Hematopoietic multipotent progenitor cell treated with erythropoietin and hydrocortisone succinate and interleukin-3 and kit ligand, for 4 days (in vitro differentiated cells): ENCODE measurements around the gene SINHCAF.

Experiments used
- DNase-seq: peaks from one replicate; pipeline ENCODE4 v3.0.0-alpha.2; 2015

SINHCAF gene

DNA sequence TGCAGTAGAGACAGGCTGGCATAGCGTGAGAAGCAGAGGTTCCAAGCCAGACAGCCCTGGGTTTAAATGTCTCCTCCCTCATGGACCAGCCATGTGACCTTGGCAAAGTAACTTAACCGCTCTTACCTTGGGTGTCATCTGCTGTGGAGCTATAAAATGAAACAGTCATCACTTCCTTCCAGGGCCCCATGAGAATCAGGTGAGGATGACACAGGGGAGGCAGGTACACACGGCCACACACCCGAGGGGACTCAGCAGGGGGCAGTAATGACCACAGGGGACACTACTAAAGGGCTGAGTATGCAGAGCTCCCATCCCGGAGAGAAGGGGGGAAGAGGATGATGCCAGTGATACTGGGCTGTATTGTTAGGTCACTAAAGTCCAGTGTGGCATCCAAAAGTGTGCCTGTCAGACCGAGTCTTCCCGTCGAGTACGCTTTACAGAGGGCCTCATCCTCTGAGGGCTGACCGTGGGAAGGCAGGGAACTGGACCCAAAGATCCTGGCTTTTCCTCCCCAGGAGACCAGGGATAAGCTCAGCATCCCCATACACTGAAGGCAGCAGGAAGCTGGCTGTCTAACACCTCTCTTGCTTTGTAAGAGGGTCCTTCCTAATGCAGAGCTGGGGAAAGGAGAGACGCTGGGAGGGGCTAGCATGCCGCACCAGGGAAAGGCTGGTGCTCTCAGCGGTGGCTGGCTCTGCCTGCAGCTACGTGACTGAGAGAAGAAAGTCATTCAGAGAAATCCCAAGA is 94.2 kb downstream of the SINHCAF start:
- DNase-seq, result no peak
